Mammary epithelial cell (primary cell): Measurements from ENCODE around the gene AIF1.

ENCODE experiments used
- EZH2 ChIP-seq: IDR thresholded peaks from 2 replicates; pipeline ENCODE4 v1.6.1; 2012; ENCODE audit warnings: low read length, inconsistent platforms, borderline replicate concordance
- TF ChIP-seq, protein P1 (sequence below), 2 donors: IDR thresholded peaks in 1 of 2; conservative IDR thresholded peaks in 1 of 2; 2 replicates each; pipeline ENCODE4 v1.5.1; 2011 to 2012; ENCODE audit warnings: inconsistent platforms in 2 of 2, low read length in 2 of 2, mild to moderate bottlenecking in 2 of 2, control low read depth in 1 of 2, low read depth in 1 of 2; ENCODE audit not compliant: insufficient read depth in 1 of 2; ENCODE audit errors: extremely low read depth in 1 of 2

DNA sequence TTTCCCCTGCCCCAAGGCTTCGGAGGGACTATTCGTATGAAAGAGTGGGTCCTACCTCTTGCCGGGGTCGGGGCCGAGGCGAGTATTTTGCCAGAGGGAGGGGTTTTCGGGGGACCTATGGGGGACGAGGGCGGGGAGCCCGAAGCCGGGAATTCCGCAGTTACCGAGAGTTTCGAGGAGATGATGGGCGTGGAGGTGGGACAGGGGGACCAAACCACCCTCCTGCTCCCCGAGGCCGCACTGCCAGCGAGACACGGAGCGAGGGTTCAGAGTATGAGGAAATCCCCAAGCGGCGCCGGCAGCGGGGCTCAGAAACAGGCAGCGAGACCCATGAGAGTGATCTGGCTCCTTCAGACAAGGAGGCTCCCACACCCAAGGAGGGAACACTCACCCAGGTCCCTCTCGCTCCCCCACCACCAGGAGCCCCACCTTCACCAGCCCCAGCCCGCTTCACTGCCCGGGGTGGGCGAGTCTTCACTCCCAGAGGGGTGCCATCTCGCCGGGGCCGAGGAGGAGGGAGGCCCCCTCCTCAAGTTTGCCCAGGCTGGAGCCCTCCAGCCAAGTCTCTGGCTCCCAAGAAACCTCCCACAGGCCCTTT, 16.7 kb downstream of the AIF1 start:
- TF ChIP-seq, protein P1, sequence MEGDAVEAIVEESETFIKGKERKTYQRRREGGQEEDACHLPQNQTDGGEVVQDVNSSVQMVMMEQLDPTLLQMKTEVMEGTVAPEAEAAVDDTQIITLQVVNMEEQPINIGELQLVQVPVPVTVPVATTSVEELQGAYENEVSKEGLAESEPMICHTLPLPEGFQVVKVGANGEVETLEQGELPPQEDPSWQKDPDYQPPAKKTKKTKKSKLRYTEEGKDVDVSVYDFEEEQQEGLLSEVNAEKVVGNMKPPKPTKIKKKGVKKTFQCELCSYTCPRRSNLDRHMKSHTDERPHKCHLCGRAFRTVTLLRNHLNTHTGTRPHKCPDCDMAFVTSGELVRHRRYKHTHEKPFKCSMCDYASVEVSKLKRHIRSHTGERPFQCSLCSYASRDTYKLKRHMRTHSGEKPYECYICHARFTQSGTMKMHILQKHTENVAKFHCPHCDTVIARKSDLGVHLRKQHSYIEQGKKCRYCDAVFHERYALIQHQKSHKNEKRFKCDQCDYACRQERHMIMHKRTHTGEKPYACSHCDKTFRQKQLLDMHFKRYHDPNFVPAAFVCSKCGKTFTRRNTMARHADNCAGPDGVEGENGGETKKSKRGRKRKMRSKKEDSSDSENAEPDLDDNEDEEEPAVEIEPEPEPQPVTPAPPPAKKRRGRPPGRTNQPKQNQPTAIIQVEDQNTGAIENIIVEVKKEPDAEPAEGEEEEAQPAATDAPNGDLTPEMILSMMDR (conservative IDR thresholded peaks at IDR 0.05 in 1 of 2, IDR thresholded peaks at IDR 0.05 in 1 of 2; ENCODE audit: extremely low read depth in 1 of 2, insufficient read depth in 1 of 2, low read depth in 1 of 2, low read length in 2 of 2) = no peak
- no peak for TF ChIP-seq EZH2
